Suppressor macrophage (primary cell): Measurements from ENCODE around the gene SLC30A5.
A peak's percentile ranks its signal among the peaks of the same experiment; 100 is the strongest.
"Not testable (repeated sequence)": the region's sequence is repeated elsewhere in the genome, so short reads cannot be mapped to it uniquely, and the experiment has no call there.

Source experiments
- DNase-seq, 4 experiments: peaks; one replicate each; pipeline ENCODE4 v3.0.0-alpha.2; 2020 to 2022

SLC30A5 gene

GRCh38 chr5:69105996-69106906, 12.4 kb downstream of the SLC30A5 start:
- DNase-seq, result peak; percentile 36 to 88 (median 66)

- peak; percentile 10 to 44 (median 36) for DNase-seq
Observed at GRCh38 chr5:69108367-69108766, 14.6 kb downstream of the SLC30A5 start.

GRCh38 chr5:69113851-69114250, 20.0 kb downstream of the SLC30A5 start:
- no peak for DNase-seq

GRCh38 chr5:69115526-69115925, 21.7 kb downstream of the SLC30A5 start:
- no peak for DNase-seq

GRCh38 chr5:69129413-69129812, 35.6 kb downstream of the SLC30A5 start:
- DNase-seq, result no peak

GRCh38 chr5:69130241-69130640, 36.4 kb downstream of the SLC30A5 start:
- DNase-seq, result no peak

GRCh38 chr5:69131304-69131703, 37.5 kb downstream of the SLC30A5 start:
- DNase-seq, result no peak

- no peak for DNase-seq
Observed at GRCh38 chr5:69134126-69134525, 40.3 kb downstream of the SLC30A5 start.

GRCh38 chr5:69136293-69136692, 42.5 kb downstream of the SLC30A5 start:
- no peak for DNase-seq

GRCh38 chr5:69137208-69137607, 43.4 kb downstream of the SLC30A5 start:
- not testable (repeated sequence) for DNase-seq

GRCh38 chr5:69137807-69138206, 44.0 kb downstream of the SLC30A5 start:
- DNase-seq, result no peak

GRCh38 chr5:69138766-69139165, 45.0 kb downstream of the SLC30A5 start:
- DNase-seq, result no peak

- not testable (repeated sequence) for DNase-seq
Observed at GRCh38 chr5:69140239-69140638, 46.4 kb downstream of the SLC30A5 start.

GRCh38 chr5:69140827-69141226, 47.0 kb downstream of the SLC30A5 start:
- DNase-seq, result no peak

- not testable (repeated sequence) for DNase-seq
Observed at GRCh38 chr5:69148576-69148975, 54.8 kb downstream of the SLC30A5 start.

- DNase-seq, result no peak
Observed at GRCh38 chr5:69148981-69149675, 55.3 kb downstream of the SLC30A5 start.

GRCh38 chr5:69149676-69150010, 55.8 kb downstream of the SLC30A5 start:
- no peak for DNase-seq

- peak; percentile 22 to 73 (median 56) for DNase-seq
Observed at GRCh38 chr5:69152731-69153130, 58.9 kb downstream of the SLC30A5 start.

- DNase-seq, result no peak
Observed at GRCh38 chr5:69156456-69156855, 62.6 kb downstream of the SLC30A5 start.

GRCh38 chr5:69158039-69158438, 64.2 kb downstream of the SLC30A5 start:
- DNase-seq, result no peak

GRCh38 chr5:69160651-69161050, 66.8 kb downstream of the SLC30A5 start:
- no peak for DNase-seq

GRCh38 chr5:69166686-69167492, 73.1 kb downstream of the SLC30A5 start, which contains the start of gene CCNB1:
Gene CCNB1, plus strand, starts transcription at chr5:69167150. Its CDS starts 113 bp downstream, at chr5:69167263.
- peak; percentile 98 to 99 (median 98) for DNase-seq

- DNase-seq, result peak in 2 of 4 experiments; percentile 3 to 11
Observed at GRCh38 chr5:69167493-69167855, 73.7 kb downstream of the SLC30A5 start.
